ENCODE measurements around the gene RAET1E.
"Not testable (repeated sequence)": the region's sequence is repeated elsewhere in the genome, so short reads cannot be mapped to it uniquely, and the experiment has no call there.

The RAET1E gene

GRCh38 chr6:149921361-149921760, 23.4 kb upstream of the RAET1E start:
- no peak overlapping the region for H2BK5ac ChIP-seq (ENCODE audit: low read length)
- H3K4me2 ChIP-seq (ENCODE audit: insufficient read depth, low read length, poor library complexity, severe bottlenecking), result no peak overlapping the region
- H4K8ac ChIP-seq (ENCODE audit: low read depth, low read length), result no peak overlapping the region
- DNase-seq (ENCODE audit: low spot score), result no peak
- H2BK15ac ChIP-seq (ENCODE audit: low read length), result no peak overlapping the region
- no peak overlapping the region for H3K4me3 ChIP-seq (ENCODE audit: low read length in 2 of 2)
- no peak overlapping the region for H2BK120ac ChIP-seq (ENCODE audit: low read depth, low read length)
- no peak overlapping the region for H2AFZ ChIP-seq (ENCODE audit: low read length)
- H3K23ac ChIP-seq (ENCODE audit: low read depth, low read length, poor library complexity), result no peak overlapping the region
- no peak overlapping the region for H2AK5ac ChIP-seq (ENCODE audit: low read depth, low read length)
- H3K79me1 ChIP-seq (ENCODE audit: low read depth, low read length), result no peaks in the 10 kb centered on the region
- H4K91ac ChIP-seq (ENCODE audit: low read depth, low read length, poor library complexity), result no peak overlapping the region
- peaks cover 27 to 75% (median 59%) of the 10 kb centered on the region in 3 experiments for H3K27me3 ChIP-seq (ENCODE audit: control insufficient read depth in 3 of 3, insufficient read depth in 3 of 3, low read depth in 1 of 3, low read length in 3 of 3)
- no peaks in the 10 kb centered on the region for H3K36me3 ChIP-seq (replicated peaks in 1 of 2; ENCODE audit: control insufficient read depth in 2 of 2, insufficient read depth in 2 of 2, low read length in 2 of 2)
- H3K18ac ChIP-seq (ENCODE audit: low read length), result no peak overlapping the region
- WGBS, 2 donors (ENCODE audit: extremely low coverage in 2 of 2, insufficient read length in 2 of 2, insufficient replicate concordance in 1 of 2), result no CpG with 5 or more reads among the region's 6 CpGs
- H3K4me1 ChIP-seq (ENCODE audit: control insufficient read depth in 2 of 2, insufficient read depth in 1 of 2, low read depth in 1 of 2, low read length in 2 of 2), result peaks cover 5 to 8% of the 10 kb centered on the region in 2 donors
- no peak overlapping the region for H3K14ac ChIP-seq (ENCODE audit: low read length)
- no peak overlapping the region for H2BK12ac ChIP-seq (ENCODE audit: low read length)
- no peak overlapping the region for H3K27ac ChIP-seq (replicated peaks; ENCODE audit: low read length)
- peaks cover 2 to 5% of the 10 kb centered on the region in 2 donors for H3K9me3 ChIP-seq (replicated peaks in 1 of 2; ENCODE audit: control insufficient read depth in 2 of 2, insufficient read depth in 1 of 2, low read depth in 1 of 2, low read length in 2 of 2)
- H3K4ac ChIP-seq (ENCODE audit: low read length), result no peak overlapping the region
- H3K9ac ChIP-seq (ENCODE audit: low read depth, low read length, poor library complexity), result no peak overlapping the region

DNA sequence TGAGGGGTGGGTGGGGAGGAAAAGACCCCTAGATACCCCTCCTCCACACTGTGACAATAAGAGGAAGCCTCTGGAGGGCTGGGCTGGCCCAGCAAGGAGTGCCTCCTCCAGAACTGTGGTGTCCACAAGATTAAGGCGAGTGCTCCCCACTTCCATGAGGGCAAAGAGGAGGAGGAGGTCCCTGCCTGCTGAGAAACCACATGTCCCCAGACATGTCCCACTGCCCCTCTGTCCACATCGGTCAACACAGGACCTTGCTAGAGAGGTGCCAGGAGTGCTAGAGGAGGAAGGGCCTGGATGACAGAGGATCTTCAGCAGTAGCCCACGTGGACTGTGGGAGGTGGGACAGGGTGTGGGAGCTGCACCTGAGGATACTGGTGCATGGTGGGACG, 21.9 kb upstream of the RAET1E start:
- no peak overlapping the region for H3K18ac ChIP-seq (ENCODE audit: low read length)
- H3K14ac ChIP-seq (ENCODE audit: low read length), result no peak overlapping the region
- H3K27ac ChIP-seq (replicated peaks; ENCODE audit: low read length), result no peak overlapping the region
- no peaks in the 10 kb centered on the region for H3K79me1 ChIP-seq (ENCODE audit: low read depth, low read length)
- H3K36me3 ChIP-seq (replicated peaks in 1 of 2; ENCODE audit: control insufficient read depth in 2 of 2, insufficient read depth in 2 of 2, low read length in 2 of 2), result no peaks in the 10 kb centered on the region
- no peak overlapping the region for H3K4ac ChIP-seq (ENCODE audit: low read length)
- peaks cover 3 to 4% of the 10 kb centered on the region in 2 donors for H3K4me1 ChIP-seq (ENCODE audit: control insufficient read depth in 2 of 2, insufficient read depth in 1 of 2, low read depth in 1 of 2, low read length in 2 of 2)
- peaks cover 2 to 5% of the 10 kb centered on the region in 2 donors for H3K9me3 ChIP-seq (replicated peaks in 1 of 2; ENCODE audit: control insufficient read depth in 2 of 2, insufficient read depth in 1 of 2, low read depth in 1 of 2, low read length in 2 of 2)
- no peak for DNase-seq (ENCODE audit: low spot score)
- WGBS, 2 donors (ENCODE audit: extremely low coverage in 2 of 2, insufficient read length in 2 of 2, insufficient replicate concordance in 1 of 2), result no CpG with 5 or more reads among the region's 4 CpGs
- H2AK5ac ChIP-seq (ENCODE audit: low read depth, low read length), result no peak overlapping the region
- no peak overlapping the region for H3K4me2 ChIP-seq (ENCODE audit: insufficient read depth, low read length, poor library complexity, severe bottlenecking)
- no peak overlapping the region for H3K4me3 ChIP-seq (ENCODE audit: low read length in 2 of 2)
- H3K23ac ChIP-seq (ENCODE audit: low read depth, low read length, poor library complexity), result no peak overlapping the region
- H2BK120ac ChIP-seq (ENCODE audit: low read depth, low read length), result no peak overlapping the region
- H3K9ac ChIP-seq (ENCODE audit: low read depth, low read length, poor library complexity), result no peak overlapping the region
- H2BK12ac ChIP-seq (ENCODE audit: low read length), result no peak overlapping the region
- no peak overlapping the region for H2BK15ac ChIP-seq (ENCODE audit: low read length)
- H4K91ac ChIP-seq (ENCODE audit: low read depth, low read length, poor library complexity), result no peak overlapping the region
- no peak overlapping the region for H2AFZ ChIP-seq (ENCODE audit: low read length)
- H3K27me3 ChIP-seq (ENCODE audit: control insufficient read depth in 3 of 3, insufficient read depth in 3 of 3, low read depth in 1 of 3, low read length in 3 of 3), result peaks cover 18 to 66% (median 47%) of the 10 kb centered on the region in 3 experiments
- no peak overlapping the region for H2BK5ac ChIP-seq (ENCODE audit: low read length)
- H4K8ac ChIP-seq (ENCODE audit: low read depth, low read length), result no peak overlapping the region

- not testable (repeated sequence) for H3K14ac ChIP-seq (ENCODE audit: low read length); H3K79me1 ChIP-seq (ENCODE audit: low read depth, low read length); H3K4me1 ChIP-seq (ENCODE audit: control insufficient read depth in 2 of 2, insufficient read depth in 1 of 2, low read depth in 1 of 2, low read length in 2 of 2); H3K4ac ChIP-seq (ENCODE audit: low read length); H3K9me3 ChIP-seq (replicated peaks in 1 of 2; ENCODE audit: control insufficient read depth in 2 of 2, insufficient read depth in 1 of 2, low read depth in 1 of 2, low read length in 2 of 2); H2BK15ac ChIP-seq (ENCODE audit: low read length); H2BK5ac ChIP-seq (ENCODE audit: low read length); H3K36me3 ChIP-seq (replicated peaks in 1 of 2; ENCODE audit: control insufficient read depth in 2 of 2, insufficient read depth in 2 of 2, low read length in 2 of 2); H2BK12ac ChIP-seq (ENCODE audit: low read length); H3K9ac ChIP-seq (ENCODE audit: low read depth, low read length, poor library complexity); H4K91ac ChIP-seq (ENCODE audit: low read depth, low read length, poor library complexity); DNase-seq (ENCODE audit: low spot score); H3K27ac ChIP-seq (replicated peaks; ENCODE audit: low read length); H2BK120ac ChIP-seq (ENCODE audit: low read depth, low read length); H4K8ac ChIP-seq (ENCODE audit: low read depth, low read length); H2AFZ ChIP-seq (ENCODE audit: low read length); H3K18ac ChIP-seq (ENCODE audit: low read length); H3K23ac ChIP-seq (ENCODE audit: low read depth, low read length, poor library complexity); H3K4me2 ChIP-seq (ENCODE audit: insufficient read depth, low read length, poor library complexity, severe bottlenecking); H2AK5ac ChIP-seq (ENCODE audit: low read depth, low read length); H3K4me3 ChIP-seq (ENCODE audit: low read length in 2 of 2)
- peaks cover 13 to 61% (median 41%) of the 10 kb centered on the region in 3 experiments for H3K27me3 ChIP-seq (ENCODE audit: control insufficient read depth in 3 of 3, insufficient read depth in 3 of 3, low read depth in 1 of 3, low read length in 3 of 3)
- WGBS, 2 donors (ENCODE audit: extremely low coverage in 2 of 2, insufficient read length in 2 of 2, insufficient replicate concordance in 1 of 2), result no CpG with 5 or more reads among the region's 11 CpGs
Observed at GRCh38 chr6:149919126-149919833, 21.4 kb upstream of the RAET1E start.

DNA sequence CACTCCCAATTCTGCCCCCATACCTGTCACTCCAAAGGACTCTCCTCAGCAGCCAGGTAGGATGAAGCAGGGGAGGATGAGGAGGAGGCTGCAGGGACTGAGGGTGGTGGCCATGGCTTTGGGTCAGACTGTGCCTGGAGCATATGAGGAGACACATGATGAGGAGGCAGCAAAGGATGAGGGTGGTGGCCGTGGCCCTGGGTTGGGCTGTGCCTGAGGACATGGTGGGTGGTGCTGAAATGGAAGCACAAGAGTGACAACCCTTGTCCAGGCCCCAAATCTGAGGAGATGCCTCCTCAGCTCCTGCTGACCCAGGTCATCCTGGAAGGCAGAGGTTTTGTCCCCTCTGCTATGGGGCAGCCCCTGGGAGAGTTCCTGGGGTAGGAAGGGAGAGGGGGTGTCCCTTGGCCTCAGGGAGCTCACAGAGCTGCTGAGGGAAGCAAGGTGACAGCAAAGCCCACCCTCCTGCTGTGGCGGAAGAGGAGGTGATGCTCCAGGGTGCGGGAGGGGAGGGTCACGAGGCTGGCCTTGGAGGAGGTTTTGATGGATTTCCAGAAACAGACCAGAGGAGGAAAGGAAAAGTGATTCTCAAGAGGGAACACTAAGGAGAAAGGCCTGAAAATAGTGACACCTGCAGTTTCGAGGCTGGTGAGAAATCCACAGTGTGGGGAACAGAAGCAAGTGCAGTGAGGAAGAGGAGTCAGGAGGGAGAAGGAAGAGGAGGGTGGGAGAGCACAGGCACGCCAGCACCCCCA, 20.4 kb upstream of the RAET1E start:
- H2AFZ ChIP-seq (ENCODE audit: low read length), result no peak overlapping the region
- no peaks in the 10 kb centered on the region for H3K36me3 ChIP-seq (replicated peaks in 1 of 2; ENCODE audit: control insufficient read depth in 2 of 2, insufficient read depth in 2 of 2, low read length in 2 of 2)
- H2BK120ac ChIP-seq (ENCODE audit: low read depth, low read length), result no peak overlapping the region
- no peaks in the 10 kb centered on the region for H3K79me1 ChIP-seq (ENCODE audit: low read depth, low read length)
- no peak overlapping the region for H2BK15ac ChIP-seq (ENCODE audit: low read length)
- H3K27me3 ChIP-seq (ENCODE audit: control insufficient read depth in 3 of 3, insufficient read depth in 3 of 3, low read depth in 1 of 3, low read length in 3 of 3), result peaks cover 6 to 58% (median 32%) of the 10 kb centered on the region in 3 experiments
- H3K9ac ChIP-seq (ENCODE audit: low read depth, low read length, poor library complexity), result no peak overlapping the region
- no peak overlapping the region for H3K4me3 ChIP-seq (ENCODE audit: low read length in 2 of 2)
- no peak overlapping the region for H3K4me2 ChIP-seq (ENCODE audit: insufficient read depth, low read length, poor library complexity, severe bottlenecking)
- DNase-seq (ENCODE audit: low spot score), result no peak
- H3K23ac ChIP-seq (ENCODE audit: low read depth, low read length, poor library complexity), result no peak overlapping the region
- peaks cover 2 to 3% of the 10 kb centered on the region in 2 donors for H3K4me1 ChIP-seq (ENCODE audit: control insufficient read depth in 2 of 2, insufficient read depth in 1 of 2, low read depth in 1 of 2, low read length in 2 of 2)
- H2BK5ac ChIP-seq (ENCODE audit: low read length), result no peak overlapping the region
- no peak overlapping the region for H2BK12ac ChIP-seq (ENCODE audit: low read length)
- H3K27ac ChIP-seq (replicated peaks; ENCODE audit: low read length), result no peak overlapping the region
- H4K8ac ChIP-seq (ENCODE audit: low read depth, low read length), result no peak overlapping the region
- no CpG with 5 or more reads among the region's 6 CpGs for WGBS, 2 donors (ENCODE audit: extremely low coverage in 2 of 2, insufficient read length in 2 of 2, insufficient replicate concordance in 1 of 2)
- H3K4ac ChIP-seq (ENCODE audit: low read length), result no peak overlapping the region
- H2AK5ac ChIP-seq (ENCODE audit: low read depth, low read length), result peak overlapping the region; percentile 56
- H3K9me3 ChIP-seq (replicated peaks in 1 of 2; ENCODE audit: control insufficient read depth in 2 of 2, insufficient read depth in 1 of 2, low read depth in 1 of 2, low read length in 2 of 2), result peaks cover 0 to 2% of the 10 kb centered on the region in 2 donors
- no peak overlapping the region for H4K91ac ChIP-seq (ENCODE audit: low read depth, low read length, poor library complexity)
- H3K14ac ChIP-seq (ENCODE audit: low read length), result no peak overlapping the region
- peak overlapping the region; percentile 2 for H3K18ac ChIP-seq (ENCODE audit: low read length)
